Parathyroid adenoma (tissue), 2 donors: ENCODE measurements around the gene RGS3.
"Not testable (repeated sequence)": the region's sequence is repeated elsewhere in the genome, so short reads cannot be mapped to it uniquely, and the experiment has no call there.

ENCODE experiments used
- H2AFZ ChIP-seq: fragments of 300-600 bp; sonication (generic); one replicate; pipeline ENCODE4 v1.7.0; 2017; ENCODE audit warnings: antibody characterized with exemption, mild to moderate bottlenecking
- H3K27ac ChIP-seq: fragments of 300-600 bp; sonication (generic); one replicate; pipeline ENCODE4 v1.7.0; 2017
- H3K27me3 ChIP-seq: fragments of 300-600 bp; sonication (generic); one replicate; pipeline ENCODE4 v1.7.0; 2017; ENCODE audit warnings: low read length; ENCODE audit not compliant: control insufficient read depth, insufficient read depth
- H3K36me3 ChIP-seq: fragments of 300-600 bp; sonication (generic); one replicate; pipeline ENCODE4 v1.7.0; 2017; ENCODE audit warnings: low read length; ENCODE audit not compliant: control insufficient read depth, insufficient read depth
- H3K4me1 ChIP-seq: fragments of 300-600 bp; sonication (generic); one replicate; pipeline ENCODE4 v1.7.0; 2017; ENCODE audit warnings: control low read depth
- H3K4me2 ChIP-seq: fragments of 300-600 bp; sonication (generic); one replicate; pipeline ENCODE4 v1.7.0; 2017; ENCODE audit warnings: low read length
- H3K4me3 ChIP-seq: fragments of 300-600 bp; sonication (generic); one replicate; pipeline ENCODE4 v1.7.0; 2017; ENCODE audit warnings: low read depth, low read length
- H3K79me2 ChIP-seq: fragments of 300-600 bp; sonication (generic); one replicate; pipeline ENCODE4 v1.7.0; 2017; ENCODE audit warnings: control low read depth
- H3K9ac ChIP-seq: fragments of 300-600 bp; sonication (generic); one replicate; pipeline ENCODE4 v1.7.0; 2017; ENCODE audit warnings: mild to moderate bottlenecking
- H3K9me3 ChIP-seq: fragments of 300-600 bp; sonication (generic); one replicate; pipeline ENCODE4 v1.7.0; 2017; ENCODE audit warnings: low read length; ENCODE audit not compliant: control insufficient read depth
- TF ChIP-seq, protein P1 (sequence below): fragments of 300-600 bp; sonication (generic); IDR thresholded peaks from one replicate; pipeline ENCODE4 v1.7.0; 2017; ENCODE audit warnings: antibody characterized with exemption, mild to moderate bottlenecking
- donor health status: primary hyperparathyroidism.

The RGS3 gene

DNA sequence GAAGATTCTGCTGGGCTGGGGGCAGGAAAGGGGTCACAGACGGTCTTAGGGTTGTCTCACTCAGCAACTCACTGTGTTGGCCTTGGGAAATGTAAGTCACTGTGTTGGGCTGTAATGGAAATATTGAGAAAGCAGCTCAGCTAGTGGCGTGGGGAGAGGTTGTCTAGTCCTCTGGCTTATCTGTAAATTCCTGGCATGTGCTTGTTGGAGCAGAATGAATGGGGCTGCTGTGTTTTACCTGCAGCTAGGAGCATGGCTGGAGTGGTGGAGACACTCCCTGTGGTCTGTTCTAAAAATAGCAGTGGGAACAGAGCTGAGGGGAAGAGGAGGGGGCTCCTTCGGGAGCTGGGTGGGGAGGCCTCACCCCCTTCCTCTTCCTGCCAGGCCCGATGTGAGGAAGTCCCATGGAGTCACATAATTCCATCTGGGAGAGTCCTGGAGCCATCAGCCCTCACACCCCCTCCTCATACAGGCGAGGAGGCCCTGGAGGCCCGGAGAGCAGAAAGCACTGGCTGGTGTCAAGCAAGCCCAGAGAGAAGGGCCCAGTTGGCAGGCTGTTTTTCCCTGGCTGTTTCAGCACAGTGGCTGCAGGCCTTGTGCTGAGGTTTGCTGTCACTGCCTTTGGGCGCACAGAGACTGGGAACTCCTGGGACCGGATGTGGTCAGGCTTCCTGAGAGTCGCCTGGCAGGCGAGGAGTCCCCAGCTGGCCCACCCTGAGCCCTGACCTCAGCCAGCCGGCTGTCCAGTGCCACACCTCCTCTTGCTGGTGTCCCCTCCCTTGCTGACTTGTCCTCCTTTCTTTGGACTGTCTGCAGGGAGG, 84.9 kb downstream of the RGS3 start:
- no peaks in the 10 kb centered on the region for H3K36me3 ChIP-seq
- H3K9me3 ChIP-seq = no peaks in the 10 kb centered on the region
- no peak overlapping the region for H3K9ac ChIP-seq
- TF ChIP-seq, protein P1, sequence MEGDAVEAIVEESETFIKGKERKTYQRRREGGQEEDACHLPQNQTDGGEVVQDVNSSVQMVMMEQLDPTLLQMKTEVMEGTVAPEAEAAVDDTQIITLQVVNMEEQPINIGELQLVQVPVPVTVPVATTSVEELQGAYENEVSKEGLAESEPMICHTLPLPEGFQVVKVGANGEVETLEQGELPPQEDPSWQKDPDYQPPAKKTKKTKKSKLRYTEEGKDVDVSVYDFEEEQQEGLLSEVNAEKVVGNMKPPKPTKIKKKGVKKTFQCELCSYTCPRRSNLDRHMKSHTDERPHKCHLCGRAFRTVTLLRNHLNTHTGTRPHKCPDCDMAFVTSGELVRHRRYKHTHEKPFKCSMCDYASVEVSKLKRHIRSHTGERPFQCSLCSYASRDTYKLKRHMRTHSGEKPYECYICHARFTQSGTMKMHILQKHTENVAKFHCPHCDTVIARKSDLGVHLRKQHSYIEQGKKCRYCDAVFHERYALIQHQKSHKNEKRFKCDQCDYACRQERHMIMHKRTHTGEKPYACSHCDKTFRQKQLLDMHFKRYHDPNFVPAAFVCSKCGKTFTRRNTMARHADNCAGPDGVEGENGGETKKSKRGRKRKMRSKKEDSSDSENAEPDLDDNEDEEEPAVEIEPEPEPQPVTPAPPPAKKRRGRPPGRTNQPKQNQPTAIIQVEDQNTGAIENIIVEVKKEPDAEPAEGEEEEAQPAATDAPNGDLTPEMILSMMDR = no peak
- no peak overlapping the region for H2AFZ ChIP-seq
- no peaks in the 10 kb centered on the region for H3K27me3 ChIP-seq
- H3K27ac ChIP-seq = peak overlapping the region; percentile 39
- no peaks in the 10 kb centered on the region for H3K79me2 ChIP-seq
- H3K4me3 ChIP-seq = no peak overlapping the region
- H3K4me1 ChIP-seq = peaks cover 3% of the 10 kb centered on the region
- no peak overlapping the region for H3K4me2 ChIP-seq

DNA sequence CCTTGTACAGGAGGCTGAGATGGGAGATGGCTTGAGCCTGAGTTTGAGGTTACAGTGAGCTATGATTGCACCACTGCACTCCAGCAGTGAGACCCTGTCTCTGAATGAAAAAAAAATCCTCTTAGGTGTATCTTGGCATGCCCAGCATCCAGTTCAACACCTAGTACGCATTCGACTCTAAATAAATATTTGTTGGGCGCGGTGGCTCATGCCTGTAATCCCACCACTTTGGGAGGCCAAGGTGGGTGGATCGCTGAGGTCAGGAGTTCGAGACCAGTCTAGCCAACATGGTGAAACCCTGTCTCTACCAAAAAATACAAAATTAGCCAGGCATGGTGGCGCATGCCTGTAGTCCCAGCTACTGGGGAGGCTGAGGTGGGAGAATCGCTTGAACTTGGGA, 86.4 kb downstream of the RGS3 start:
- not testable (repeated sequence) for H3K9ac ChIP-seq, H3K9me3 ChIP-seq, H3K79me2 ChIP-seq, H3K4me3 ChIP-seq, H3K27ac ChIP-seq, H3K36me3 ChIP-seq, H3K4me1 ChIP-seq, H3K4me2 ChIP-seq, H3K27me3 ChIP-seq, H2AFZ ChIP-seq

GRCh38 chr9:113556877-113557593, 93.5 kb downstream of the RGS3 start:
- peaks cover 5% of the 10 kb centered on the region for H3K4me1 ChIP-seq
- H3K27ac ChIP-seq = no peak overlapping the region
- no peak overlapping the region for H2AFZ ChIP-seq
- TF ChIP-seq, protein P1 = no peak
- no peak overlapping the region for H3K9ac ChIP-seq
- H3K4me2 ChIP-seq = no peak overlapping the region
- H3K4me3 ChIP-seq = no peak overlapping the region
- no peaks in the 10 kb centered on the region for H3K79me2 ChIP-seq
- no peaks in the 10 kb centered on the region for H3K9me3 ChIP-seq
- H3K27me3 ChIP-seq = no peaks in the 10 kb centered on the region
- H3K36me3 ChIP-seq = no peaks in the 10 kb centered on the region

DNA sequence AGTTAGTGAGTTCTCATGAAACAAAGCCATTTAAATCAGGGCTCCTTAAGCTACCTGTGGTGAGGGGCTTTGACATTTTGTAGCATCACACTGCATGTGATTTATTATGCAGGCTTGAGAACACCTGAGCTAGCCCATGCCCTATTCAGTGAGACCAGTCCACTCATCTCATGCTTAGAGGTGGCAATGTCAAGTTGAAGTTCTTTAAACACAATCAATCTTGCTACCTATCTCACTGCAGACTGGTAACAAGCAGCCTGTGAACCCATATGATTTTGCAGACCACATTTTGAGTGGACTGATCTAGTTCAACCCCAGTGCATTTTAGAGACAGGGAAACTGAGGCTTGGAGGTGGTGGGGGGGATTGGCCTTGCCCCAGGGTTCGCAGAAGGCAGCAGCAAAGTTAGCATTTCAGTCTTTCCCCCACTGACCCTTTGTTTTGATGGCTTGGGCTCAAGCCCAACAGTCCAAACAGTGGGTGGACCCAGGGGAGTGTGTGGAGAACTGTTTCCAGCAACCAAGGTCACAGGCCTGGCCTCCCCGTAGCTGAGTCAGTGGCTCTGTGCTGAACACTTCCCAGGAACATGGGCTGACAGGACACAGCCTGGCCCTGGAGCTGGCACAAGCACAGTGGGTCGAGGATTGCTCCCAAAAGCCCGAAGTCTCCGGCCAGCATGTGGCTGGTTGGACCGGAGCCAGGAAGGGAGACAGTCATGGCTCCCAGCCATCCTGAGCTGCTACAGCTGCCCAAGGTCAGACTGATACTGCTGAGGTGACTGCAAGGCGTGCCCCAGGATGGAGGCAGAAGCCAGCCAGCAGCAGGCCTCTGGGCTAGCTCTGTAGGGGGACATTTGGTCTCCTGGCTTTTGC, 95.3 kb downstream of the RGS3 start:
- TF ChIP-seq, protein P1 = no peak

More for the DNA sequence above, 95.3 kb downstream of the RGS3 start:
- Histone ChIP-seq H3K4me2 (peak overlapping the region; percentile 28), H3K27ac (no peak overlapping the region), H3K9me3 (no peaks in the 10 kb centered on the region), H3K27me3 (no peaks in the 10 kb centered on the region), H3K79me2 (no peaks in the 10 kb centered on the region), H3K4me3 (no peak overlapping the region), H2AFZ (peak overlapping the region; percentile 51), H3K9ac (no peak overlapping the region), H3K36me3 (no peaks in the 10 kb centered on the region), H3K4me1 (peaks cover 5% of the 10 kb centered on the region)
